HG02588 (cell line): ENCODE data around the gene SLC13A3.

Source experiments
- ATAC-seq: cut with Tn5 transposase; IDR thresholded peaks from one replicate; pipeline ENCODE4 v1.9.1; 2021; ENCODE audit warnings: mild to moderate bottlenecking, moderate library complexity; ENCODE audit not compliant: unreplicated experiment

Gene SLC13A3

GRCh38 chr20:46583411-46584214 is 67.6 kb downstream of the SLC13A3 start:
- no peak for ATAC-seq

GRCh38 chr20:46582648-46583047 is 68.6 kb downstream of the SLC13A3 start:
- no peak for ATAC-seq

- no peak for ATAC-seq
These were observed 69.9 kb downstream of the SLC13A3 start for GRCh38 chr20:46581391-46581790.

GRCh38 chr20:46580613-46581205 is 70.5 kb downstream of the SLC13A3 start:
- no peak for ATAC-seq

GRCh38 chr20:46578745-46579144 is 72.5 kb downstream of the SLC13A3 start:
- ATAC-seq, result no peak

- ATAC-seq, result no peak
These were observed 74.4 kb downstream of the SLC13A3 start for GRCh38 chr20:46576774-46577395.

GRCh38 chr20:46575937-46576461 is 75.3 kb downstream of the SLC13A3 start:
- ATAC-seq, result no peak

- ATAC-seq, result no peak
These were observed 75.9 kb downstream of the SLC13A3 start for GRCh38 chr20:46575394-46575793.

- no peak for ATAC-seq
These were observed 77.3 kb downstream of the SLC13A3 start for GRCh38 chr20:46573788-46574584.

GRCh38 chr20:46573234-46573633 is 78.0 kb downstream of the SLC13A3 start:
- ATAC-seq, result no peak

GRCh38 chr20:46572790-46573189 is 78.5 kb downstream of the SLC13A3 start:
- no peak for ATAC-seq

- no peak for ATAC-seq
These were observed 79.1 kb downstream of the SLC13A3 start for GRCh38 chr20:46572153-46572552.

GRCh38 chr20:46571418-46571817 is 79.8 kb downstream of the SLC13A3 start:
- no peak for ATAC-seq

GRCh38 chr20:46570956-46571355 is 80.3 kb downstream of the SLC13A3 start:
- ATAC-seq, result no peak

- ATAC-seq, result no peak
These were observed 81.3 kb downstream of the SLC13A3 start for GRCh38 chr20:46569961-46570360.

- no peak for ATAC-seq
These were observed 82.6 kb downstream of the SLC13A3 start for GRCh38 chr20:46568570-46569129.

- no peak for ATAC-seq
These were observed 85.1 kb downstream of the SLC13A3 start for GRCh38 chr20:46566125-46566524.

GRCh38 chr20:46564241-46564957 is 86.9 kb downstream of the SLC13A3 start:
- ATAC-seq, result no peak

- no peak for ATAC-seq
These were observed 87.4 kb downstream of the SLC13A3 start for GRCh38 chr20:46563860-46564221.
